ENCODE measurements around the gene CCDC78.

DNA sequence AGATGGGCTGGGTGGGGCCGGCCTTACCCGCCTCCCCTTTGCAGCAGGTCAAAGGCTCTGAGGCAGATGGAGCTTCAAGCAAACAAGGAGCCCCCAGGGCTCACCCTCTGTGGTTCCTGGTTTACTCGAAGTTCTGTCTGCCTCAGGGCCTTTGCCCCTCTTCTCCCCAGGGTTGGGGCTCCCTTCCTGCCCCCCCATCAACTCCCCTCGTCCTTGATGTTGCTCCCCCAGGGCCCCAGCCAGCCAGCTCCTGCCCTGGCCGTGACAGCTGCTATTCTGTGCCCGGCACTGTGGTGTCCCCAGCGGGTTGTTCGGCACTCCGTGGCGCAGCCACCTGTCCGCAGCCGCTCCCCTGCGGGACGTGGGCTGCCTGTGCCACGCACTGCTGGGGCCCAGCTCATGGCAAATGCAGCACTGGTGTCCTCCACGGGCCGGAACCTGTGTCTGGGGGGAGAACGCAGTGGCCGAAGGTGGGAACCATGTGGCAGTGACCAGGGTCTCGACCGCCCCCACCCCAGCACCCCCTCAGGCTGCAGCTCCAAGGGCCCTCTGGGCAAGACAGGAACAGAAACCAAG lies 15.7 kb downstream of the CCDC78 start:
- no peak for TF ChIP-seq ARNT (IDR thresholded peaks at IDR 0.05)
- TF ChIP-seq SUZ12 (IDR thresholded peaks at IDR 0.05) = no peak
- TF ChIP-seq HDGF (IDR thresholded peaks at IDR 0.05; ENCODE audit: borderline replicate concordance) = no peak
- TF ChIP-seq TARDBP (IDR thresholded peaks at IDR 0.05) = no peak
- no peak for TF ChIP-seq CTBP1 (IDR thresholded peaks at IDR 0.05; ENCODE audit: borderline replicate concordance)
- no peak for TF ChIP-seq SP1 (IDR thresholded peaks at IDR 0.05)
- no peak for TF ChIP-seq FOXA1 (IDR thresholded peaks at IDR 0.05)
- no peak for TF ChIP-seq ELF4 (IDR thresholded peaks at IDR 0.05)
- TF ChIP-seq ZNF384 (IDR thresholded peaks at IDR 0.05) = no peak
- no peak for TF ChIP-seq FOXK2 (IDR thresholded peaks at IDR 0.05)

All from HEK293T (cell line).